ENCODE measurements around the gene SDR42E1. TPM values are rescaled to one million over a fixed set of nuclear protein-coding genes. Genes with fewer than 3 reads are reported as not detected.

The SDR42E1 gene
- total and polyA plus RNA-seq, 9 of the 15 experiments (the other 6 are each of a cell fraction or from before 2014, with no cell fraction given): 0.13 to 1.3 (median 0.42) TPM

GRCh38 chr16:82056550-82056896 lies 45.3 kb upstream of the SDR42E1 start:
- Histone ChIP-seq H3K4me2 (ENCODE audit: insufficient read depth, low read length) (no peak overlapping the region), H3K9me1 (ENCODE audit: control insufficient read depth, insufficient read depth, low read length) (no peaks in the 10 kb centered on the region), H4K20me1 (replicated peaks; ENCODE audit: control insufficient read depth, insufficient read depth, low read length) (no peaks in the 10 kb centered on the region), H3K79me2 (ENCODE audit: control insufficient read depth, insufficient read depth, low read length) (no peaks in the 10 kb centered on the region), H3K9me3 (replicated peaks; ENCODE audit: control insufficient read depth, insufficient read depth, low read depth, low read length) (no peaks in the 10 kb centered on the region), H2AFZ (ENCODE audit: low read depth, low read length) (no peak overlapping the region), H3K27ac (ENCODE audit: extremely low read depth, low read depth, low read length) (no peak overlapping the region), H3K36me3 (ENCODE audit: control insufficient read depth, insufficient read depth, low read length) (no peaks in the 10 kb centered on the region), H3K27me3 (ENCODE audit: control insufficient read depth in 2 of 2, insufficient read depth in 2 of 2, low read length in 2 of 2) (peaks cover 5 to 17% of the 10 kb centered on the region in 2 experiments; a peak in 3 of 5 replicates), H3K4me1 (replicated peaks in 1 of 2; ENCODE audit: control insufficient read depth in 2 of 2, insufficient read depth in 2 of 2, low read length in 2 of 2) (no peaks in the 10 kb centered on the region), H3K4me3 (no peak overlapping the region), H3K9ac (ENCODE audit: insufficient read depth in 1 of 2, low read depth in 2 of 2, low read length in 2 of 2) (no peak overlapping the region)
- no peak for DNase-seq (ENCODE audit: extremely low read depth in 1 of 4, low spot score in 3 of 4)
- CTCF ChIA-PET (ENCODE audit: low intra/inter-chr PET ratio): interaction anchor here (0.6 kb wide), 1 partner anchor 109 kb away, joined by 4 read pairs; no protein-coding TSS in a partner anchor
- no TSS peak for BruUV-seq (replicated peaks)
- in situ Hi-C loops (cut with MboI) (no loop called here), intact Hi-C loops (cut with micrococcal nuclease) (no loop called here)
- FAIRE-seq: no peak
- POLR2A ChIA-PET: interaction anchor here (0.6 kb wide), 1 partner anchor 8 kb away, joined by 3 read pairs; no protein-coding TSS in a partner anchor
- TF ChIP-seq TAF9B (IDR thresholded peaks at IDR 0.05; ENCODE audit: partially characterized antibody) (no peak), SNIP1 (IDR thresholded peaks at IDR 0.05; ENCODE audit: low read depth) (no peak), RBM25 (IDR thresholded peaks at IDR 0.05; ENCODE audit: low read depth, low read length, severe bottlenecking) (no peak)
- 0% methylated on average over 3 of the region's 3 CpGs for WGBS (ENCODE audit: insufficient coverage, low coverage, missing lambda C conversion rate)
- no peak for ATAC-seq

GRCh38 chr16:82055728-82056549 lies 44.7 kb upstream of the SDR42E1 start:
- CTCF ChIA-PET (ENCODE audit: low intra/inter-chr PET ratio): no interaction called here
- H4K20me1 ChIP-seq (replicated peaks; ENCODE audit: control insufficient read depth, insufficient read depth, low read length): no peaks in the 10 kb centered on the region
- intact Hi-C loops (cut with micrococcal nuclease): no loop called here
- DNase-seq (ENCODE audit: extremely low read depth in 1 of 4, low spot score in 3 of 4) (no peak), ATAC-seq (no peak), FAIRE-seq (no peak)
- POLR2A ChIA-PET: interaction anchor here (0.6 kb wide), 1 partner anchor 1024 kb away, joined by 3 read pairs; no protein-coding TSS in a partner anchor
- no peak overlapping the region for H3K4me2 ChIP-seq (ENCODE audit: insufficient read depth, low read length)
- H3K4me1 ChIP-seq (replicated peaks in 1 of 2; ENCODE audit: control insufficient read depth in 2 of 2, insufficient read depth in 2 of 2, low read length in 2 of 2): no peaks in the 10 kb centered on the region
- no TSS peak for BruUV-seq (replicated peaks)
- H2AFZ ChIP-seq (ENCODE audit: low read depth, low read length): no peak overlapping the region
- TF ChIP-seq CBFB (CRISPR knock-in tag; IDR thresholded peaks at IDR 0.05): no peak
- TF ChIP-seq HNRNPK (IDR thresholded peaks at IDR 0.05; ENCODE audit: low read depth, low read length, poor library complexity, severe bottlenecking): no peak
- TF ChIP-seq CAMTA2 (CRISPR knock-in tag; conservative IDR thresholded peaks at IDR 0.05): no peak
- no peak for TF ChIP-seq ARID1B (IDR thresholded peaks at IDR 0.05)
- no peaks in the 10 kb centered on the region for H3K9me1 ChIP-seq (ENCODE audit: control insufficient read depth, insufficient read depth, low read length)
- no peaks in the 10 kb centered on the region for H3K9me3 ChIP-seq (replicated peaks; ENCODE audit: control insufficient read depth, insufficient read depth, low read depth, low read length)
- no peak overlapping the region for H3K9ac ChIP-seq (ENCODE audit: insufficient read depth in 1 of 2, low read depth in 2 of 2, low read length in 2 of 2)
- H3K79me2 ChIP-seq (ENCODE audit: control insufficient read depth, insufficient read depth, low read length): no peaks in the 10 kb centered on the region
- H3K27me3 ChIP-seq (ENCODE audit: control insufficient read depth in 2 of 2, insufficient read depth in 2 of 2, low read length in 2 of 2): peaks cover 5 to 17% of the 10 kb centered on the region in 2 experiments; a peak in 3 of 5 replicates
- in situ Hi-C loops (cut with MboI): no loop called here
- 2% methylated on average over 8 of the region's 8 CpGs for WGBS (ENCODE audit: insufficient coverage, low coverage, missing lambda C conversion rate)
- no peak overlapping the region for H3K4me3 ChIP-seq
- H3K36me3 ChIP-seq (ENCODE audit: control insufficient read depth, insufficient read depth, low read length): no peaks in the 10 kb centered on the region
- H3K27ac ChIP-seq (ENCODE audit: extremely low read depth, low read depth, low read length): no peak overlapping the region
